ENCODE measurements around the gene TMEM62.
"Not testable (repeated sequence)": the region's sequence is repeated elsewhere in the genome, so short reads cannot be mapped to it uniquely, and the experiment has no call there.

The TMEM62 gene

GRCh38 chr15:43209059-43209824 is 75.9 kb downstream of the TMEM62 start:
- no peak for DNase-seq (ENCODE audit: low read depth in 2 of 2)

GRCh38 chr15:43210172-43210745 is 76.9 kb downstream of the TMEM62 start:
- no peak for DNase-seq (ENCODE audit: low read depth in 2 of 2)

GRCh38 chr15:43210807-43211206 is 77.4 kb downstream of the TMEM62 start:
- no peak for DNase-seq (ENCODE audit: low read depth in 2 of 2)

- no peak for DNase-seq (ENCODE audit: low read depth in 2 of 2)
These were observed 77.9 kb downstream of the TMEM62 start for GRCh38 chr15:43211224-43211735.

GRCh38 chr15:43212299-43212698 is 78.9 kb downstream of the TMEM62 start:
- no peak for DNase-seq (ENCODE audit: low read depth in 2 of 2)

GRCh38 chr15:43212951-43213350 is 79.6 kb downstream of the TMEM62 start:
- no peak for DNase-seq (ENCODE audit: low read depth in 2 of 2)

GRCh38 chr15:43213466-43213865 is 80.1 kb downstream of the TMEM62 start:
- DNase-seq (ENCODE audit: low read depth in 2 of 2) = no peak

GRCh38 chr15:43214169-43214568 is 80.8 kb downstream of the TMEM62 start:
- no peak for DNase-seq (ENCODE audit: low read depth in 2 of 2)

- no peak for DNase-seq (ENCODE audit: low read depth in 2 of 2)
These were observed 81.4 kb downstream of the TMEM62 start for GRCh38 chr15:43214592-43215295.

GRCh38 chr15:43215961-43216360 is 82.6 kb downstream of the TMEM62 start:
- no peak for DNase-seq (ENCODE audit: low read depth in 2 of 2)

- no peak for DNase-seq (ENCODE audit: low read depth in 2 of 2)
These were observed 85.7 kb downstream of the TMEM62 start for GRCh38 chr15:43218908-43219706.

GRCh38 chr15:43219929-43220928 is 86.8 kb downstream of the TMEM62 start:
- no peak for DNase-seq (ENCODE audit: low read depth in 2 of 2)

- no peak for DNase-seq (ENCODE audit: low read depth in 2 of 2)
These were observed 87.6 kb downstream of the TMEM62 start, which contains the start of gene EPB42 for GRCh38 chr15:43220991-43221403. EPB42 (minus strand) TSS chr15:43221018; CDS start chr15:43220825, 193 bp downstream.

GRCh38 chr15:43221422-43221821 is 88.0 kb downstream of the TMEM62 start:
- no peak for DNase-seq (ENCODE audit: low read depth in 2 of 2)

GRCh38 chr15:43225201-43225949 is 92.0 kb downstream of the TMEM62 start:
- DNase-seq (ENCODE audit: low read depth in 2 of 2) = peak in 1 of 2 experiments; percentile 22

GRCh38 chr15:43225950-43226255 is 92.5 kb downstream of the TMEM62 start:
- not testable (repeated sequence) for DNase-seq (ENCODE audit: low read depth in 2 of 2)

- DNase-seq (ENCODE audit: low read depth in 2 of 2) = no peak
These were observed 93.3 kb downstream of the TMEM62 start for GRCh38 chr15:43226436-43227305.

- DNase-seq (ENCODE audit: low read depth in 2 of 2) = no peak
These were observed 96.6 kb downstream of the TMEM62 start for GRCh38 chr15:43229977-43230376.

- no peak for DNase-seq (ENCODE audit: low read depth in 2 of 2)
These were observed 97.3 kb downstream of the TMEM62 start for GRCh38 chr15:43230640-43231115.

All from stimulated activated CD4-positive, alpha-beta T cell treated with anti-CD3 and anti-CD28 coated beads, Interleukin-12 subunit alpha, Interleukin-12 subunit beta, amount 100 ng/mL, for 24 hours (primary cell).